Measurements from ENCODE around the gene D2HGDH. TPM values are rescaled to one million over a fixed set of nuclear protein-coding genes. Genes with fewer than 3 reads are reported as not detected.

Gene D2HGDH
- total RNA-seq, 4 donors from 2014 or later = 24.7 to 58.8 (median 43.9) TPM

DNA sequence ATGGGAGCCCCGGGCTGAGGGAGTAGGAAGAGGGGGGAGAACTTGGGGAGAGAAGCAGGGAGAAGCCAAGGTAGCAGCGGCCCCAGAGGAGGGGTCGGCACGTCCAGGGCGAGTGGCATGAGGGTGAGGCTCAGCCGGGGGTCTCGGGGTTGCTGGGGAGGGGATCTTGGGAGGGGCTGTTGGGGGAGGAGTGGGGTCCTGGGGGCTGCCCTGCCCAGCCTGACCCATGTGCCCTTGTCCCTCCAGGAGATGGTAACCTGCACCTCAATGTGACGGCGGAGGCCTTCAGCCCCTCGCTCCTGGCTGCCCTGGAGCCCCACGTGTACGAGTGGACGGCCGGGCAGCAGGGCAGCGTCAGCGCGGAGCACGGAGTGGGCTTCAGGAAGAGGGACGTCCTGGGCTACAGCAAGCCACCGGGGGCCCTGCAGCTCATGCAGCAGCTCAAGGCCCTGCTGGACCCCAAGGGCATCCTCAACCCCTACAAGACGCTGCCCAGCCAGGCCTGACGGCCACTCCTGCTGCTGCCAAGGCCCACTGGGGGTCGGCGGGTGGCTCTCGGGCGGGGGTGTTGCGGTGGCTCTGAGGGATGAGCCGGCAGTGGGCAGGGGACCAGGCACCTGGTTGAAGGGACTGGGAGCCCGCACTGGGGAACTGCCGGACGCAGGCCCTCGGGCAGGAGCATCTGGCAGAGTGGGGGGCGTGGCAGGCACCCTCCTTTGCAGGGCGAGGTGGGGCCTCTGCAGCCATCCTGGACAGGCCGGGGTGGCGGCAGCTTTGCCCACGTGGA lies 33.2 kb downstream of the D2HGDH start:
- Histone ChIP-seq H3K4me1 (peaks cover 0 to 17% (median 6%) of the 10 kb centered on the region in 4 donors), H3K27me3 (peaks cover 0 to 10% of the 10 kb centered on the region in 2 donors), H3K4me3 (no peak overlapping the region), H3K36me3 (peaks cover 0 to 31% (median 0%) of the 10 kb centered on the region in 3 donors), H3K9me3 (no peaks in the 10 kb centered on the region), H3K27ac (no peak overlapping the region)
- TF ChIP-seq POLR2A (IDR thresholded peaks at IDR 0.05) (no peak), EP300 (IDR thresholded peaks at IDR 0.05) (no peak)
- TF ChIP-seq, protein P1, sequence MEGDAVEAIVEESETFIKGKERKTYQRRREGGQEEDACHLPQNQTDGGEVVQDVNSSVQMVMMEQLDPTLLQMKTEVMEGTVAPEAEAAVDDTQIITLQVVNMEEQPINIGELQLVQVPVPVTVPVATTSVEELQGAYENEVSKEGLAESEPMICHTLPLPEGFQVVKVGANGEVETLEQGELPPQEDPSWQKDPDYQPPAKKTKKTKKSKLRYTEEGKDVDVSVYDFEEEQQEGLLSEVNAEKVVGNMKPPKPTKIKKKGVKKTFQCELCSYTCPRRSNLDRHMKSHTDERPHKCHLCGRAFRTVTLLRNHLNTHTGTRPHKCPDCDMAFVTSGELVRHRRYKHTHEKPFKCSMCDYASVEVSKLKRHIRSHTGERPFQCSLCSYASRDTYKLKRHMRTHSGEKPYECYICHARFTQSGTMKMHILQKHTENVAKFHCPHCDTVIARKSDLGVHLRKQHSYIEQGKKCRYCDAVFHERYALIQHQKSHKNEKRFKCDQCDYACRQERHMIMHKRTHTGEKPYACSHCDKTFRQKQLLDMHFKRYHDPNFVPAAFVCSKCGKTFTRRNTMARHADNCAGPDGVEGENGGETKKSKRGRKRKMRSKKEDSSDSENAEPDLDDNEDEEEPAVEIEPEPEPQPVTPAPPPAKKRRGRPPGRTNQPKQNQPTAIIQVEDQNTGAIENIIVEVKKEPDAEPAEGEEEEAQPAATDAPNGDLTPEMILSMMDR (IDR thresholded peaks at IDR 0.05) = no peak
- 90 to 91% methylated on average over 18 to 21 of the region's 37 CpGs for WGBS, 2 donors
- no peak for DNase-seq (ENCODE audit: low spot score in 2 of 2)

DNA sequence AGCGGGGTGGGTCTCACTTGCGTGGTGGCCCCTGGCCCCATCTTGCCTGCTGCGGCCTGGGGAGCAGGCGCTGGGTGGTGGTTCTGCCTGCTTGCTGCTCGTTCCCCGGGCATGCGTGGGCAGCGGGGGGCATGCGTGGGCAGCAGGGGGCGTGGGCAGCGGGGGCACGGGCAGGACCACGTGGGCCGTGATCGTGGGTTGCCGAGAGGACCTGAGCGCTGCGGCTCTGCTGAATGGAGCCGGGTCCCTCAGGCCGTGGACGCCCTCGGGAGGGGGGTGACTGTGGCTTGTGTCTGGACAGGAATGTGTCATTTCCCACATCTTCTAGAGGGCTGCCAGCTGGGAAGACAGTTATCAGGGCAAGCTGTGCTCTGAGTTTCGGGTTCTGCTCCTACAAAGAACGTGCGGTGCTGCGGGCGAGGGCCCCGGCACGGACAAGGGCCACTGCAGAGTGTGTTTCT lies 33.9 kb downstream of the D2HGDH start:
- TF ChIP-seq EP300 (IDR thresholded peaks at IDR 0.05) = no peak
- TF ChIP-seq POLR2A (IDR thresholded peaks at IDR 0.05) = no peak
- TF ChIP-seq, protein P1 (IDR thresholded peaks at IDR 0.05) = no peak
- Histone ChIP-seq H3K36me3 (peaks cover 0 to 25% (median 0%) of the 10 kb centered on the region in 3 donors), H3K27me3 (peaks cover 0 to 15% of the 10 kb centered on the region in 2 donors), H3K27ac (no peak overlapping the region), H3K4me1 (peaks cover 0 to 17% (median 6%) of the 10 kb centered on the region in 4 donors), H3K9me3 (no peaks in the 10 kb centered on the region), H3K4me3 (no peak overlapping the region)
- no peak for DNase-seq (ENCODE audit: low spot score in 2 of 2)
- 85 to 88% methylated on average over 25 to 29 of the region's 29 CpGs for WGBS, 2 donors

DNA sequence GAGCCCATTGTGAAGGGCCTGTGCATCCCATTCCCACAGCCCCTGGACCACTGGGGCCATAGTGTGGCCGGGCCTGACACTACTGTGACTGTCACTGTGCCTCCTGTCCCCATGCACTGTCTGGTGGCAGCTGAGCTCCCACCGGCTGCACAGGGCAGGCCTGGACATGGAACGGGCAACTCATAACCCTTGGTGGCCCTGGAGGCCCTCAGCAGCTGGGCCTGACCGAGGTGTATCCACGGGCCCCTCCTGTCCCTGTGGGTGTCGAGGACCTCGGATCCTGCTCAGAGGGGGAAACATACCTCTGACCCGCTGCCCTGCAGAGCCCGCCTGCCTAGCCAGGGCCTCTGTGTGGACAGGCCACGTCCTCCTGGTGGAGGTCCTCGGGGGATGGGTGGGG lies 34.4 kb downstream of the D2HGDH start:
- Histone ChIP-seq H3K9me3 (no peaks in the 10 kb centered on the region), H3K36me3 (peaks cover 0 to 22% (median 0%) of the 10 kb centered on the region in 3 donors), H3K27ac (no peak overlapping the region), H3K27me3 (peaks cover 0 to 20% of the 10 kb centered on the region in 2 donors), H3K4me1 (peaks cover 0 to 17% (median 6%) of the 10 kb centered on the region in 4 donors), H3K4me3 (no peak overlapping the region)
- WGBS, 2 donors = 87 to 93% methylated on average over 11 of the region's 11 CpGs
- TF ChIP-seq, protein P1 (IDR thresholded peaks at IDR 0.05) = no peak
- TF ChIP-seq POLR2A (IDR thresholded peaks at IDR 0.05) (no peak), EP300 (IDR thresholded peaks at IDR 0.05) (no peak)
- no peak for DNase-seq (ENCODE audit: low spot score in 2 of 2)

DNA sequence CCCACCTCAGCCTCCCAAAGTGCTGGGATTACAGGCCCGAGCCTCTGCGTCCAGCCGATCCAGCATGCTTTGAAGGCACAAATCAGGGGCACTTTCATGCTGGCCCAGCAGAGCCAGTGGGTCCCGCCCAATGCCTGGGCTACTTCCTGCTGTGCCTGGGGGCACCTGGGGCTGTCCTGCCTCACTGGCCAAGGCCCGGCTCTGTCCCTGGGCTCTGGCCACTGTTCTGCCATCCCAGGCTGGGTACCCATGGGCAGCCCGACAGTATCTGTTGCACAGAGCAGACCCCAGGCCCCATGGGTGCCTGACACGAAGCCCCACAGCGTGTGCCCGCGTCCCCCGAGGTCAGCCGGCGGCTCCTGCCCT lies 35.4 kb downstream of the D2HGDH start:
- WGBS, 2 donors = 75 to 82% methylated on average over 11 to 12 of the region's 13 CpGs
- Histone ChIP-seq H3K27me3 (peaks cover 0 to 29% of the 10 kb centered on the region in 2 donors), H3K4me1 (peaks cover 0 to 17% (median 6%) of the 10 kb centered on the region in 4 donors), H3K27ac (no peak overlapping the region), H3K9me3 (no peaks in the 10 kb centered on the region), H3K36me3 (peaks cover 0 to 22% (median 0%) of the 10 kb centered on the region in 3 donors), H3K4me3 (no peak overlapping the region)
- TF ChIP-seq, protein P1 (IDR thresholded peaks at IDR 0.05) = no peak
- no peak for TF ChIP-seq POLR2A (IDR thresholded peaks at IDR 0.05)
- no peak for TF ChIP-seq EP300 (IDR thresholded peaks at IDR 0.05)
- DNase-seq (ENCODE audit: low spot score in 2 of 2) = no peak
